ENCODE measurements around the gene AFG3L2.

AFG3L2 gene

GRCh38 chr18:12304351-12305210 lies 72.4 kb downstream of the AFG3L2 start:
- DNase-seq (ENCODE audit: low spot score), result no peak

DNA sequence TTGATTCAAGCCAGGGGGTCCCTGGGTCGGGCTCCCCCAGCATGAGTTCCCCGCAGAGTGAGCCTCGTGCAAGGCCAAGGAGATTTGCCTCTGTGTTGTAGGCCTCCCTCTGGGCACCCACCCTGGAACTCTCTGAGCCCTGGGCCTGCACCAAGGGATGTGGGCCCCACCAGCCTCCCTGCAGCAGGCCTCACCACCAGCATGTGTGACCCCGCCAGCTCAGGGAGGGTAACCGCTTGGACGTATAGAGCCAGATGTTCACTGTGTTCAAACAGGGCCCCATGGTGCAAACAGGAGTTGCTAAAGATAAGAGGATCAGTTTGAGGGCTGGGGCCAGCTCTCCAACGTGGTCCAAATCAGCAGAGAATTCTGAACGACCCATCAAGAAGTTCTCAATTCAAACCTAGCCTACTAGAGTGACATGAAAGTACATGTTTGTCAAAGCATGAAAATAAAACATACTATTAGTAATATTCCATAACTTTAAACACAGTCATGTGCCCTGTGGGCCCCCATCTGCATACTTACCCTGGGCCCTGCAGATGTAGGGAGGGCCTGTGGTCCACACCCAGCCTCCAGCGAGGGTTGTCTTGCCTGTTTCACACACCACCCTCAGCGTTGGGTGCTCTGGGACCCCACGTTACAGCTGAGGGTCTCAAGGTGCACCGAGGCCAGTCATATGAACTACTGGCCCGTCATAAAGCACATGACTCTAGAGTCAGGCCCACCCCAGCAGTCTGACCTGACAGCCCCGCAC lies 74.5 kb downstream of the AFG3L2 start:
- DNase-seq (ENCODE audit: low spot score), result no peak

DNA sequence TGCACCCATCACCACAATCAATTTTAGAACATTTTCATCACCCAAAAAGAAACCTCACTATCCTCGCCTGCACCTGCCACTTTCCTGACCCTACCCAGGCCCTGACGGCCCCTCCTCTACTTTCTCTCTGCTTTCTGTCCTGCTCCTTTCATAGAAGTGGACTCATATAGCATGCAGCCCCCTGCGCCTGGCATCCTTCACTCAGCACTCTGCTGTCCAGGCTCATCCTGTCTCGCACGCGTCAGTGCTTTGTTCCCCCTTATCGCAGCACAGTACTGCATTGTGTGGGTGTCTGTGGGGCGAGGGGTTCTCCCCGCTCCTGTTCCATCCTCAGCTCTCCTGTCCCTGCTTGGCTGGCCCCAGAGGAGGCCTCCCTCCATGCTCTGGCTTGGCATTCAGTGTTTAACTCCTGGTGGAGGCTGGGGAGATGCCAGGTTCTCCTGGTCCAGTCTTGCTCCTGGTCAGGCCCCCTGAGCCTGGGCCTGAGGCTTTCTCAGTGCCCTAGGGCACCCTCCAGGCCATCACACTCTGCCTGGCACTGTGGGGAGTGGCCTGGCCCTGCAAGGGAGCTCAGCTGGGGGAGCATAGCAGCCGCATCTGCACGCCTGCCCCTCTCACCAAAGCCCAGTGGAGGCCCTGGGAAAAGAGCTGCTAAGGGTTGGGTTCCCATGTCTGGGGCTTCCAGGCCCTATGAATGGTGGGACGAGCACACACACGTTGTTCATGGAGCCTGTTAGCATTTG lies 75.6 kb downstream of the AFG3L2 start:
- DNase-seq (ENCODE audit: low spot score), result peak; percentile 42

GRCh38 chr18:12299862-12300261 lies 77.2 kb downstream of the AFG3L2 start:
- no peak for DNase-seq (ENCODE audit: low spot score)

DNA sequence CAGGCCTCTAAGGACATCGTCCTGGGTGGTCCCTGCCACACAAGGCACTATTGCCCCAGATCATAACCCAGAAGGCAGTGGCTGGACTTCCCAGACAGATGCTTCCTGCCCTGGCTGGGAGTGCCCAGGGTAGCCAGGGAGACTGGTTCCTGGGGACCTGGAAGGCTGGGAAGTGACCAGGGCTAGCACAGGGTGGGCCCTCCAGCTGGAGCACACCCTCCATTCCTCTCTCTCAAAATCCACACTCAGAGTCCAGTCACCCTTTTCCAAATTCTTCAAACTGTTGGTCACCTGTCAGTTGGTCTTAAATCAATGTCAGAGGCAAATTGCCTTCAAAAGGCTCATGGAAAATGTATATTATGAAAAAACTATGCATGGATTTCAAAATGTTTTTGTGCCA lies 80.6 kb downstream of the AFG3L2 start:
- DNase-seq (ENCODE audit: low spot score), result no peak

DNA sequence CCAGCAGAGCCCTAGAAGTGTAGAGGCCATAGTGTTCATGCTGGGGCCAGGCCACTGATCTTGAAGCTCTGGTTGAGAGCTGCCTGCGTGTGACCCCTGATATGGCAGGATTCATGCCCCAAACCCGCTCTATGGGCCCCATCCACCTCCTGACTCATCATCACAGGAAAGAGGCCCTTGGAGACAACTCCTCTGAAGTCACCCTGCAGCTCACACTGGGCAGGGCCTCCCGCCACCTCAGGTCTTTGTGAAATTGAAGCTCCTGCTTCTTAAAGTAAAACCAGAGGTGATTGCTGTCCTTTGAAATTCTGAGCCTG lies 81.0 kb downstream of the AFG3L2 start:
- DNase-seq (ENCODE audit: low spot score), result no peak

DNA sequence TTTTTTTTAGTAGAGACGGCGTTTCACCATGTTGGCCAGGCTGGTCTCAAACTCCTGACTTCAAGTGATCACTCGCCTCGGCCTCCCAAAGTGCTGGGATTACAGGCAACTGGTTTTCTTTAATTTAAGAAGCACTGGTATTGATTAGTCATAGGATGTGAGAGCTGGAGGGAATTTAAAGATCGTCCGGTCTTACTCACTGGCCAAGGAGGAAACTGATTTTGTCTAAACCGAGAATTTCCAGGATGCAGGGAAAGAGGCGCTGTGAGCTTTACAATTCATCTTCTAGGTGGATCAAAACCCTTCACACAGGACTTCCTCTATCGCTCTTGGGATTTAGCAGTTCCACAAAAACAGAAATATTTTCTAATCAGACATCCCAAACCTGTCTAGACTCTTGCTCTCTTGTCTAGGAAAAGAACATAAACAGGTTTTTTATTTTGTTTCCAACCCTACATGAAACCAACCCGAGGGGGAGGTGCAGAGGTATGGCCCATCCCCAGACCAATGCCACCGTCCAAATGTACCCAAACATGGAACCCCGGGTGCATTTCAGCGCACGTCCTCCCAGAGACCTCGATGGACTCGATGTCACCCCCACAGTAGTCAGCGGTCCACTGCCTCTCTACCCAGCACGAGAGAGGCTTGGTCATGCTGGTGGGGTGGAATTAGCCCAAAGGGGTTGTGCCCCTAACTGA lies 81.5 kb downstream of the AFG3L2 start:
- DNase-seq (ENCODE audit: low spot score), result no peak

GRCh38 chr18:12293831-12294230 lies 83.2 kb downstream of the AFG3L2 start:
- DNase-seq (ENCODE audit: low spot score), result no peak

- no peak for DNase-seq (ENCODE audit: low spot score)
Observed at GRCh38 chr18:12291690-12292089, 85.3 kb downstream of the AFG3L2 start.

GRCh38 chr18:12291161-12291560 lies 85.9 kb downstream of the AFG3L2 start:
- no peak for DNase-seq (ENCODE audit: low spot score)

DNA sequence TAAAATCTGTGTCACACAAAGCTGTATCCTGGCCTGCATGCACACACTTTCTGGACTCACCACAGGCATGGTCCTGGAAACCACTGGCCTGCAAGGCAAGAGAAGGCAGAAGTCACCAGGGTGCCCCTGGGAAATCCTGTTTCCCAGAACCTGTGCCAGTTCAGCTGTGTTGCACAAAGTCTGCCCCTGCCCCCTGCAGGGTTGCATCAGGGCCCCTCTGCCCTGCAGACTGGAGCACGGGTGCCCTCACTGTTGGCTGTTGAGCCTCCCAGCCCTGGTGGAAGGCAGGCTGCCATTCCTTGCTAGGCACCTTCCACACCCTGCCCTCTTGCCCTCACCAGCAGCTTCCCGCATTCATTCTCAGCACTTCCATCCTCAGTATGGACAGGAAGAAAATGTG lies 86.9 kb downstream of the AFG3L2 start:
- no peak for DNase-seq (ENCODE audit: low spot score)

- no peak for DNase-seq (ENCODE audit: low spot score)
Observed at GRCh38 chr18:12288403-12288755, 88.6 kb downstream of the AFG3L2 start.

- DNase-seq (ENCODE audit: low spot score), result no peak
Observed at GRCh38 chr18:12287684-12288402, 89.2 kb downstream of the AFG3L2 start.

GRCh38 chr18:12287131-12287681 lies 89.8 kb downstream of the AFG3L2 start:
- DNase-seq (ENCODE audit: low spot score), result no peak

GRCh38 chr18:12283666-12284065 lies 93.4 kb downstream of the AFG3L2 start:
- DNase-seq (ENCODE audit: low spot score), result peak; percentile 66

- DNase-seq (ENCODE audit: low spot score), result no peak
Observed at GRCh38 chr18:12283256-12283655, 93.8 kb downstream of the AFG3L2 start.

GRCh38 chr18:12282442-12283039 lies 94.5 kb downstream of the AFG3L2 start:
- DNase-seq (ENCODE audit: low spot score), result no peak

DNA sequence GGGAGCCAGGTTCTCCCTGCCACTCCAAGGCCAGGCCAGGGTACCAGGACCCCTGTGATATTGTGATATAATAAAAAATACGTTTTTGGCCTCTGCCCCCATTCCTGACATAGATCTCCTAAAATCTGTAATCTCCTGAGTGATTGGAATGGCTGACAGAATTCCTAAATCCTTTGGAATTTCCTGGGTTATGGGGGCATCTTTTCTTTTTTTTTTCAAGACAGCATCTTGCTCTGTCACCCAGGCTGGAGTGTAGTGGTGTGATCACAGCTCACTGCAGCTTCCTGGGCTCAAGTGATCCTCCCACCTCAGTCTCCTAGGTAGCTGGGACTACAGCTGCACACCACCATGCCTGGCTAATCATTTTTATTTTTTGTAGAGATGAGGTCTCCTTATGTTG lies 95.2 kb downstream of the AFG3L2 start:
- no peak for DNase-seq (ENCODE audit: low spot score)

GRCh38 chr18:12279781-12280531 lies 97.1 kb downstream of the AFG3L2 start:
- no peak for DNase-seq (ENCODE audit: low spot score)

Data from SK-N-DZ (cell line).